Erythroblast (primary cell): ENCODE measurements around the gene ZMYM1.

Experiments
- GATA1 ChIP-seq: IDR thresholded peaks from 2 replicates; pipeline ENCODE4 v1.6.1; 2011; ENCODE audit warnings: low read depth, mild to moderate bottlenecking, control low read depth, low read length, moderate library complexity
- POLR2A ChIP-seq: IDR thresholded peaks from 2 replicates; pipeline ENCODE4 v1.6.1; 2011; ENCODE audit warnings: mild to moderate bottlenecking, low read length

DNA sequence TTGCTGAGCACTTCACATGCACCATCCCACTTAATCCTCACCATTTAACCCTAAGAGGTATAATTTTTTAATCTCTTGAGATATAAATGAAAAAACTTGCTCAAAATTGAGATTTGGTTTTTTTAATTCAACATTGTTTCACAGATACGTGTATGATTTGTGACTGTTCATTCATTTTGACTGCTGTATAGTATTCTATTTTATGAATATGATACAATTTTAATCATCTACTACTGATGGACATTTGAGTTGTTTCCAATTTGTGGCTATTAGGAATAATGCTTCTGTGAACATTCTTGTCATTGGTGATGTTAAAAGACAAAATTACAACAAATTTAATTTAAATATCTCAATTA, 46.8 kb upstream of the ZMYM1 start:
- TF ChIP-seq POLR2A (no peak), GATA1 (no peak)
